Measurements from ENCODE around the gene SEC24D.
A peak's percentile ranks its signal among the peaks of the same experiment; 100 is the strongest.
"Not testable (repeated sequence)": the region's sequence is repeated elsewhere in the genome, so short reads cannot be mapped to it uniquely, and the experiment has no call there.

The SEC24D gene

DNA sequence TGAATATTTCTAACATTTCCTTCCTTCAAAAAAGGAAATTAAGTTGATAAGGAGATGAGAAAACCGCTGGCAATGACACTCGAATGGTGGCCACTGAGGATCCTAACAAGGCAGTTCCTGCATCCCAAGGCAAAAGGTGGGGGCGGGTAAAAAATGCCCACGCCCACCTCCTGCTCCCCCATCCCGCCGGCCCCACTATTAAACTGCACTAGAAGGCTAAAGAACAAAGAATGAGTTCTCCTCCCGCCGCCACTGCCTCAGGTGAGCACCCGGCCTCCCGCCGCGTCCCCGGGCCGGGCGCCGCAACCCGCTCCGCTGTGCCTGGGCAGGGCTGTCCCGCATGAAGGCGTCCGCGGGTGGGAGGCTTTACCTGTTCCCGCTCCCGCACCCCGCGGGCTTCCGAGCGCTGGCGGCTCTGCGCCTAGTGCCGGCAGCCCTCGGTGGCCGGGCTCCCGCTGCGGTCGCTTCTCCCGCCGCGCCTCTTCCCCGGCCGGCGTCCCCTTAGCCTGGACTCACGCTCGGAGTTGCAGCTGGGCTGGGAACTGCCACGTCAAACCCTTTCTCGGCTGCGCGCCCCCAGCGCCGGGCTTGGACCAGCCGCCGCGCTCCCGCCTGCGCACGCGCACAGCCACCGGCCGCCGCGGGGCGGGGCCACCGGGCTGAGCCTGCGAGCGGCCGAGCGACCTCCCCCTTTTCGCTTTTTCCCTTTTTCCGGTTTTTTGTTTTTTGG lies at the start of gene SEC24D:
Gene SEC24D, minus strand, starts transcription at position 556 of the 730 bp plus-strand sequence. CDS start 2,430 bp downstream, outside the sequence.
- DNase-seq (ENCODE audit: low read depth, low spot score), result peak; percentile 89

DNA sequence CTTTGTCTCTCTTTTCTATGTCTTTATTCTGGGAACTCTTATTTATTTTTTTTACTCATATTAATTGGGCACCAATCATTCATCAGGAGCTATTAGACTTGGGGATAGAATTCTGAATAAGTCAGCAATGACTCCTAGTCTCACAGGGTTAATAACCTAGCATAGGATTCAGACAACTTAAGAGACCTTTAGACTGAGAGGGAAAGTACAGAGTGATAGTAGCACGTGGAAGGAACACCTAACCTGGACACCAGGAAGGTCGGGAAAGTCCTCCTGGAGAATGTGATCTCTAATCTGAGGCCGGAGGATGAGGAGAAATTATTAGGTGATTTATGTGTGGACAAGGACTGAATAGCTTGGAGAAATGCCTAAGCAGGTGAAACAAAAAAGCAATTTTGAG lies 48.8 kb upstream of the SEC24D start:
- no peak for DNase-seq (ENCODE audit: low read depth, low spot score)

DNA sequence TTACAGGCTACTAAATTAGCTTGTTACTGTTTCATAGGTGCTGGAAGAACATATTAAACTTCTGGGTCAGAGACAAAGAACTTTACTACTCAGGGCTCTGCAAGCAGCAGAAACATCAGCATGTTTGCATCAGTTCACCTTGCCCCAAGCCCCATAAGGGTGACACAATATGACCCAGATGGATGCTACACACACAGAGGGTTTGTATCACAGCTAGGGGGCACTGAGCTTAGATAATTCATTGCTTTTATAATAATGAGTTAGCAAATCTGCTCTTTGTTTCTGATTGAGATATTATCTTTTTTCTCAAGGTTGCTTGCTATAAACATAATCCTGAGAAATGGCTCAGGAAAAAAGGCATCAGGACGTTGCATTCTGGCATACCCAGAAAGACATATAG lies 47.9 kb upstream of the SEC24D start:
- DNase-seq (ENCODE audit: low read depth, low spot score), result no peak

DNA sequence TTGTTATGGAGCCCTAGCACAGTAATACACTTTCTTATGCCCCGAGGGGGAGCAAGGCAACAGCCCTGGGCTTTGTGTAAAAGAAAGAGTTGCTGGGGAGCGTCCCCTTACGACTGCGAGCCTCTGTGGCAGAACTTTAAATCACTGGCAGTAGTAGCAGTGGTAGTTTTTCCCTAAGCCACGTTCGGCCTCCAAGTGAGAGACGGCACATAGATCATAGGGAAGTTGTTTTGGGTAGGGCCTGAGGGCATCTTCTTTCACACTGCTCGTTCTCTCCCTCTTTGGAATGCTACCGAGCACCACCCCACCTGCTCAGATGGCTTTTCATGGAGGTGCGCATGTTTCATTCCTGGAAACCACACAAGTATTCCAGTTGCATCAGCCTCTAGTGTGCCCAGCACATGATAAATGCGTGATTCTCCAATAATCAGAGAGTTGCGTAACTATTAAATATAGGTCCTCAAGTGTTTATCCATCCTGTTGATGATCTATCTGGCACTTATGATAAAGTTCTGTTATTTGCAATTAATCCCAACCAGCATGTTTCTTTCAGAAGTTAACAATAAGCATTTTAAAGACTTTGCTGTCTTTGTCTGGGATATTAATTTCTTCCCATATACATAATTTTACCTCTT lies 45.7 kb upstream of the SEC24D start:
- peak; percentile 81 for DNase-seq (ENCODE audit: low read depth, low spot score)

DNA sequence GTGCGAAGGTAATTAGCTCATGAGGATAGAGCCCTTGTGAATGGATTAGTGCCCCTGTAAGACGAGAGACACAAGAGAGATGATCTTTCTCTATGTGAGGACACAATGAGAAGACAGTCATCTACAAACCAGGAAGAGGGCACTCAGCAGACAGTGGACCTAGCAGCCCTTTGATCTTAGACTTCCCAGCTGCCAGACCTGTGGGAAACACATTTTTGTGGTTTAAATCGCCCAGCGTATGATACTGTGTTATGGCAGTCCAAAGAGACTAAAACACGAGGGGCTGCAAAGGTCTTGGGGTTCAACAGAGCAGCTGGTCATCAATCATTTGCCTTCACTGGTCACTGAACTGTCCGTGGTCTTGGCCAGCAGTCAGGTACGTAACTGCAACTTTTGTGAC lies 43.5 kb upstream of the SEC24D start:
- DNase-seq (ENCODE audit: low read depth, low spot score), result no peak

DNA sequence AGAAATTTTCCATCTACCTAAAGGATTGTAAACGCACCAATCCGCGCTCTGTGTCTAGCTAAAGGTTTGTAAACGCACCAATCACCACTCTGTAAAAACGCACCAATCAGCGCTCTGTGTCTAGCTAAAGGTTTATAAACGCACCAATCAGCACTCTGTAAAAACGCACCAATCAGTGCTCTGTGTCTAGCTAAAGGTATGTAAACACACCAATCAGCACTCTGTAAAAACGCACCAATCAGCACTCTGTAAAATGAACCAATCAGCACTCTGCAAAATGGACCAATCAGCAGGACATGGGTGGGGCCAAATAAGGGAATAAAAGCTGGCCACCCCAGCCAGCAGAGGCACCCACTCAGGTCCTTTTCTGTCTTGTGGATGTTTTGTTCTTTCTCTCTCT lies 42.6 kb upstream of the SEC24D start:
- not testable (repeated sequence) for DNase-seq (ENCODE audit: low read depth, low spot score)

- DNase-seq (ENCODE audit: low read depth, low spot score), result no peak
Observed at GRCh38 chr4:118877797-118878196, 41.9 kb upstream of the SEC24D start.

DNA sequence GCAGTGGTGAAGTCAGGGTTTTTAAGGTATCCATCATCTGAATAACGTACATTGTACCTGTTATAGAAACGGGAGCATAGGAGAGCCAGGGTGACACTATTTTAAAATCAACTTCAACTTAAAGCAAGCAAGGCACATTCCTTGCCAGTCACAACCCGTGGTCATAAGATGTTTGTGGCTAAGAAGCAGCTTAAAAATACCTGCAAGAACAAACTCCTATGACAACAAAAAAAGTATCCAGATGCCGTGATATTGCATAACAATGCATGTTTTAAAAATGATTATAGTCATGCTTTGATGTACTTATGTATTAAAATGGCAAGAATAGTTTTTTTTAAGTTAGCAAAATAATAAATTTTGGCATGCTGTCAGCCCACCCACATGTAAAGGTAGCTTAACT lies 36.3 kb upstream of the SEC24D start:
- no peak for DNase-seq (ENCODE audit: low read depth, low spot score)

GRCh38 chr4:118869808-118870342 lies 33.9 kb upstream of the SEC24D start:
- DNase-seq (ENCODE audit: low read depth, low spot score), result no peak

DNA sequence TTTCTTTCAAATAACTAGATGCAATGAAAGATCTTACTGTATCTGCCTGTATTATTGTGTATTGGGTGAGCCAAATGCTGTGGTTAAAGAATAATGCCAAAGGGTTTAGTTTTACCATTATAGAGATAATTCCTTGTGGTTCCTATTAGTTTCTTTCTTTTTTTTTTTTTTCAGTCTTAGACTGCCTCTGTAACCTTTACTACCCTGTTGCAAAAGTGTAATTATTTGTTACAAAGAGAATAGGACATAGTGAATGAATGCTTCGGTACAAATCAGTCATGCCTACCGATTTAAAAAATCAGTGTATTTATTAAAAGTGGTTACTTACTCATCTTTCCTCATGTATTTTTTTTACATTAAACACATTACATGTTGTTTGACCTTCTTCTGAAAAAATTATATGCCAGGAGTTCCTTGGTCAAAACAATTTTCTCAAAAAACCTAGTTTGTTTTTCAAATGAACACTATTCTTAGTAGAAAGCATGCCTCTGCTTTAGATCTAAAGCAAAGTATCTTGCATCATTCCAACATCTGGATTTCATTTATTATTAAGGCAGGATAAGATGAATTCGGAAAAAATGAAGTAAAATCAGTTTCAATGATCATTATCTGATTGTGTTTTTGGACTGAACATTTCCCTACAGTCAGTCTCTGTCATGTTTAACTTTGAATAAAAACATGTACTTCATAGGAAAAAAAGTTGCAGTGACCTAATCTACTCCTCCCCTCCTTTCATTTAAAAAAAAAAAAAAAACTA lies 31.6 kb upstream of the SEC24D start:
- no peak for DNase-seq (ENCODE audit: low read depth, low spot score)

- DNase-seq (ENCODE audit: low read depth, low spot score), result no peak
Observed at GRCh38 chr4:118866442-118866841, 30.5 kb upstream of the SEC24D start.

DNA sequence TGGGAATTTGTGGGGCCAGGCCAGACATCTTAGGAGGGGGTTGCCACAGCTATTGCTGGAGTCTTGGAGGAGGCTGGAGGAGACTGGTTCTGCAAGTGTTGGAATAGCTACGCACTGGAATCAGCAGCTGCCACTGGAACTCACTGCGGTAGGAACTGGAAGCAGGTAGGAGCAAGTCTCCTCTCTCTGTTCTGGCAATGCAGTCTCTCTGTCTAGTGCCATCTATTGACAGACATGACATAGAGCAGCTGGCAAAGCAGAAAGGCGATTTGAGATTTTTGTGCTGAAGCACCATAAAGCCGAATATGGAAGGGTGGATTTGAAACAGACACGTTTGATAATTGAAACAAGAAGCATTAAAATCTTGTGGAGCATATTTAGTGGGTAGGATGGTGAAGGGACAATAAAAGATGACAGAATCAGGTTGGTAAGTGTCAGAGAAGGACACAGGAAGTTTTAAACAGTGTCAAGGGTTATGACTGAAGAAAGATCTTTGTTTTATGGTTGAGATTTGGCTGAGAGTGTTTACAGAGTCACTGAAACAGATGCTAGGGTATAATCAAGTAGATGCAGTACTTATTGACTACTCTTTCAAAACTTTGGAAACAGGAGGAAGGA lies 29.3 kb upstream of the SEC24D start:
- DNase-seq (ENCODE audit: low read depth, low spot score), result peak; percentile 73

GRCh38 chr4:118858779-118859178 lies 22.9 kb upstream of the SEC24D start:
- DNase-seq (ENCODE audit: low read depth, low spot score), result no peak

DNA sequence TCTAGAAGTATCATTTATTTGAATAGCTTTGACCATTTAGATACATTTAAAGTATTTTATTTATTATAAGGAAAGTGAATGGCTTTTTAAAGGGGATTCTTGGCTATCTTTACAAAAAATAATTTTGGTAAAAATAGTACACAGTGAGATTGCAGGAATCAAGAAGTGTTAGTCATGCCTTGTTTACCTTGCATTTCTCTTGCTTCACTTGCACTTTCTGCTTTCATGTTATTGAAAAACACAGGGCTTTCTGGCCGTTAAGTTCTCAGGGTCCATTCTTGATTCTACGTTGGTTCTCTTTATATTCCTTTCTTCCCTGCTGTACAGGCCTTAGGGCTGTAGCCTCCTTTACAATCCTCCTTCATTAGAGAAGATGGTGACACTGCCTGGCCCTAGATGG lies 21.8 kb upstream of the SEC24D start:
- no peak for DNase-seq (ENCODE audit: low read depth, low spot score)

GRCh38 chr4:118850488-118851173 lies 14.7 kb upstream of the SEC24D start:
- no peak for DNase-seq (ENCODE audit: low read depth, low spot score)

DNA sequence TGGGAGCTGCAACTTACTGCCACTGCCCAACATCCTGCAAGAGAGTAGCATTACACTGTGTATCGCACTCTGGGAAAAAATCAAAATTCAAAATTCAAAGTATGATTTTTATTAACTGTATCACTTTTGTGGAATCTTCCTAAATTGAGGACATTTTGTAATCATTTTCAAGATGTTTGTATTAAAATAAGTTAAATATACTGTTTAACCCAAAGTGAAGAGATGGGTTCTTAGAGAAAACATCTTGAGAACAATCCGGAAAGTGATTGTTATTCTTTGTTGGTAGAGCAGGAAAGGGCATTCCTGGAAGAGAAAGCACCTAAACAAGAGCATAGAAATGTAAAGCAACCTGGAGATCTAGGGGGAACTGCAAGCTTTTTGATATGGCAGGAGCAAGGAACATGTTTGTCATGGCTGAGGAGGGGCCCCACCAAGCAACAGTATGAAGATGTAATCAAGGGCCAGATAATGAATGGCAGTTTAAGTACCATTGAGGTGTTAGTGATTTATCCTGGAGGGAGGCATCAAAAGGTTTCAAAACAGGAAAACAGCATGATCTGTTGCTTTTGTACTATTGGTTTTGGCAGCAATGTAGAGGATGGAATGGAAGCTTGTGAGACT lies 14.1 kb upstream of the SEC24D start:
- peak; percentile 39 for DNase-seq (ENCODE audit: low read depth, low spot score)

- no peak for DNase-seq (ENCODE audit: low read depth, low spot score)
Observed at GRCh38 chr4:118848901-118849300, 13.0 kb upstream of the SEC24D start.

DNA sequence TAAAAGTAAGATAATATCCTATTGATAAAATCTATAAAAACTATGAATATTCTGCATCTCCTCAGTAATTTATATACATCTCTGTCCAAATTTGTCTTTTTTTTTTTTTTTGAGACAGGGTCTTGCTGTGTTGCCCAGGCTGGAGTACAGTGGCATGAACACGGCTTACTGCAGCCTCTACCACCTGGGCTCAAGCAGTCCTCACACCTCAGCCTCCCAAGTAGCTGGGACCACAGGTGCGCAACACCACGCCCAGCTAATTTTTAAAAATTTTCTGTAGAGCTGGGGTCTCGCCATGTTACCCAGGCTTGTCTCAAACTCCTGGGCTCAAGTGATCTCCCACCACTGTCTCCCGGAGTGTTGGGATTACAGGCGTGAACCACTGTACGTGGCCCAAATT lies 12.3 kb upstream of the SEC24D start:
- DNase-seq (ENCODE audit: low read depth, low spot score), result no peak

GRCh38 chr4:118846979-118847378 lies 11.1 kb upstream of the SEC24D start:
- DNase-seq (ENCODE audit: low read depth, low spot score), result no peak

DNA sequence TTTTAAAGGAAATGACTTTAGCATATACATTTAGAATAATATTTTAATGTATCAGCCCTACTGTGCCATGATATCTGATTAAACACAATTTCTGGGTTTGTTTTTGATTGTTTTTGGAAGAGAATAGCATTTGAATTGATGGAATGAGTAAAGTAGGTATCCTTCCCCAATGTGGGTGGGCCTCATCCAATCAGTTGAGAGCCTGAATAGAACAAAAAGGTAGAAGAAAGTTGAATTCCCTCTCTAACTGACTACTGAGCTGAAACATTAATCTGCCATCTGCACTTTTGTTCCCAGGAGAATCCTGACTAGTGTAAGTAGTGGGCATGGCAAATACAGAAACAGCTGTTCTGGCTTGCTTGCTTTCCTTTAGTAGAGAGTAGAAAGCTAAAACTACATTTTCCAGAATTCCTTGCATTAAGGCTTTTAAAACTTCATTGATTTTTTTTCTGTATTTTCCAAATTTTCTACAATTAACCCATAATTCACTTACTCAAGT lies 9.7 kb upstream of the SEC24D start:
- DNase-seq (ENCODE audit: low read depth, low spot score), result no peak

GRCh38 chr4:118843237-118843636 lies 7.3 kb upstream of the SEC24D start:
- DNase-seq (ENCODE audit: low read depth, low spot score), result no peak
